LNCAP (cell line): ENCODE data around the gene EIF1AY.

Source experiments
- CTCF ChIP-seq: fragments of 450-650 bp; IDR thresholded peaks from 2 replicates; pipeline ENCODE4 v1.5.1; 2017; ENCODE audit warnings: mild to moderate bottlenecking

The EIF1AY gene

GRCh38 chrY:20575531-20576121 is at the start of gene EIF1AY:
EIF1AY (plus strand) TSS chrY:20575776; CDS start chrY:20575872, 96 bp downstream.
- no peak for TF ChIP-seq CTCF

- no peak for TF ChIP-seq CTCF
Observed at GRCh38 chrY:20528435-20528834, 47.1 kb upstream of the EIF1AY start.

GRCh38 chrY:20538186-20538585 is 37.4 kb upstream of the EIF1AY start:
- no peak for TF ChIP-seq CTCF

- no peak for TF ChIP-seq CTCF
Observed at GRCh38 chrY:20538933-20539332, 36.6 kb upstream of the EIF1AY start.

GRCh38 chrY:20544451-20544960 is 31.1 kb upstream of the EIF1AY start:
- no peak for TF ChIP-seq CTCF

GRCh38 chrY:20546071-20546470 is 29.5 kb upstream of the EIF1AY start:
- TF ChIP-seq CTCF = no peak

- TF ChIP-seq CTCF = no peak
Observed at GRCh38 chrY:20549289-20549688, 26.3 kb upstream of the EIF1AY start.

GRCh38 chrY:20551840-20552239 is 23.7 kb upstream of the EIF1AY start:
- no peak for TF ChIP-seq CTCF
